DMS 273 (cell line): ENCODE data around the gene NECAB3.

Experiments used
- DNase-seq: peaks from one replicate; lab custom pipeline; 2025; ENCODE audit not compliant: unreplicated experiment; lab: John Stamatoyannopoulos, UW

NECAB3 gene

DNA sequence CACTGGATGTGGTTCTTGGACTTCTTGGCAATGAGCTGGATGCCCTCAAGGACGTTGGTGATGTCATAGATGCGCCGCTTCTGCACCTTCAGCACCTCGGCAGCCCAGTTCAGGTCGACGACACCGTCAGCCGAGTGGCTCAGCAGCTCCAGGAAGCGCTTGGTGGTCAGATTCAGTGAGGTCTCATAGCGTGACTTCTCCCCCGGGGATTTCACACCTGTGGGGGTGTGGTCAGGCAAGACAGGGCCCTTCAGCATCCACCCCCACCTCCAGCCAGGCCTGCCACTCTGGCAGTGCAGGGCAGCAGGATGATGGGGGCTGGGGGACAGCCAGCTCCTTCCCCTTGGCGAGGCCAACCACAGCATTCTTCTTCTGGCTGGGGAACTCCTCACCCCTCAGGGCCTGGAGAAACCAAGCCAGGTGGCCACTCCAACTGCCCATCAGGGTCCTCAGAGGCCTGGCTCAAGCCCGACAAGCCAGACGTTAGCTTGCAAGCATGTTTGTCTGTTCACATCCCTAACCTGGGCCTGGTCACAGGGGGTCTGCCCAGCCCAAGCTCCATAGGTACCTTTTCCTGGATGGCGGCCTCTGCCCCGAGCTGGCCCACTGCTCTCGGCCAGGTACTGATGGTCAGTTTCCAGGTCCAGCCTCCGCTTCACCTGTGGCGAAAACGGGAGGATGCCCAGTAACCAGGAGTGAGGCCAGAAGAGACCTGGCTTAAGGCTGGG lies 5.7 kb upstream of the NECAB3 start:
- DNase-seq = no peak

- no peak for DNase-seq
Measured at GRCh38 chr20:33677991-33678702, 3.9 kb upstream of the NECAB3 start.

- no peak for DNase-seq
Measured at GRCh38 chr20:33676652-33677645, 2.7 kb upstream of the NECAB3 start.

DNA sequence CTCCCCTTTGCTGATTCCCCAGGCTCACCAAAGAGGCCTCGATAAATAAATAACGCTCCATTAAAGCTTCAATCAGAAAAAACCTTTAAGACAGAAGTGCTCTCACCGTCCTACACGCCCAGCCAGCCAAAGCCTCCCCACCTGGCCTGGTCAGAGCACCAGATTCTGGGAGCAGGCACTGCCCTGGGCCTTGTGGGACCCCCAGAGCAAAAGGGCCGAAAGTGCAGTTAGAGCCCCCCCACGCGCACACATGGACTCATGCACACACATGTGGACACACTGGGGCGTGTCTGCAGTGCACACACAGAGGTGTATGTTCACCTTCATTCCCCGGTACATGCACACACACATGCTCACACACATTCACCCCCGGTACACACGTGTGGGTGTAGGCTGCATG lies 1.9 kb upstream of the NECAB3 start:
- no peak for DNase-seq

- peak; percentile 75 for DNase-seq
Measured at GRCh38 chr20:33675136-33675959, 1.1 kb upstream of the NECAB3 start.

- DNase-seq = no peak
Measured at GRCh38 chr20:33673410-33674293, 576 bp downstream of the NECAB3 start.

- no peak for DNase-seq
Measured at GRCh38 chr20:33673114-33673409, 1.2 kb downstream of the NECAB3 start.

GRCh38 chr20:33672426-33673113 lies 1.7 kb downstream of the NECAB3 start:
- peak; percentile 85 for DNase-seq

DNA sequence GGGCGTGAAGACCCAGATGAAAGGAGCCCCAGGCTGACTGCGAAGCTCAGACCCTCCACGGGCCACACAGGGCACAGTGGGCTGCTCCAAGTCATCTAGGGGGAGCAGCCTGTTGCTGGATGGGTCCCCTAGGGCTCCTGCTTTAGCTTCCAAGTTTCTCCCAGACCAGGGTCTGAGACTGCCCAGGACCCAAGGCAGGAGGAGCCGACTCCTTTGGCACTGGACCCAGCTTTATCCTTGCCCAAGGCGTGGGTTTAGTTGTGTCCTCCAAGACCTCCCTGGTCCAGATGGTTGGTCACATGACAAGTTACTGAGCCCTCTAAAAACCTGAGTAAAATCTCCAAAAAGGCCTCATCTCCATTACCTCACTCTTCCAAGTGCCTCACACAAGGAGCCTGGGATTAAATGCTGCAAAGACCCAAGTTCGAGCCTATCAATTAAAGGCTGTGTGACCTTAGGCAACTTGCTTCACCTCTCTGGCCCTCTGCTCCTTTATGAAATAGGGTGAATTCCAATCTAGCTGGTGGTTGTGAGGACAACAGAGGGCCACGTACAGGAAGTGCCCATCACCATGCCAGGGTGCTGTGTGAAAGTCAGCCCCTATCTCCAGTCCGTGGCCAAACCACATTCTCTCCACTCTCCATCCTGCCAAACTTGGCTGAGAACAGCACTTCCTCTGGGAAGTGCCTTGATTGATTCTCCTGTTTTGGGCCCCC lies 2.5 kb downstream of the NECAB3 start:
- DNase-seq = no peak

- DNase-seq = no peak
Measured at GRCh38 chr20:33670715-33671499, 3.3 kb downstream of the NECAB3 start.

DNA sequence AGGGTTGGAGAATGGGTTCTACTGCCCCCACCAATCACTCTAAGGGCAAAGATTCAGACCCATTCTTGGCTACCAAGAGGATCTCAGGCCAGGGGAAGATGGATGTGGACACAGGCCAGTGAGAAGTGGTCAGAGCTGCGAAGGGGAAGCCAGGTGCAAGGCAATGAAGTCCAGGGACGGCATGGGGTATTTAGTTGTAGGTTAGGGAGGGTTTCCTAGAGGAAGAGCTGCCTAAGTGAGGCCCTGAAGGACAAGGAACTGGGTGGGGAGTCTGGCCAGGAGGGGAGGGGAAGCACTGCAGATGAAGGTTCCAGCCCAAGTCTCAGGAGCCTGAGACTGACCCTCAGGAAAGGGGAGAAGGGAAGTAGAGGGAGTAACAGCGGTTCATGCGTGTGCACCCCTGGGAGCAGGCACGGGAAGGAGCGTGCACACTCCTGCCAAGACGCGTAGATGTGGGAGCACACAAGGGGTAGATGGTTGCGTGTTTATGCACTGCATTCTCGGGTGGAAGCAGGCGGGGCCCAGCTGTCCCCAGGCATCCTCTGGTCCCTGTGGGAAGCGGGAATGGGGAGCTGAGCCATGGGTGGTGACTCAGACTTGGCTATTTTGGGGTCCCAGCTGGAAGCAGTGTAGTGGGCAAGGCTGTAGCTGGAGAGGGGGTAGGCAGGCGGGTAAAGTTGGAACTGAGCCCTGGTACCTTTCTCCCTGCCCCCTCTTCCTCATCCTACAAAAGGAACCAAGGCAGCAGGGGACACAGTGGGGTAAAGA lies 4.2 kb downstream of the NECAB3 start:
- no peak for DNase-seq

- DNase-seq = no peak
Measured at GRCh38 chr20:33669224-33669623, 5.0 kb downstream of the NECAB3 start.

DNA sequence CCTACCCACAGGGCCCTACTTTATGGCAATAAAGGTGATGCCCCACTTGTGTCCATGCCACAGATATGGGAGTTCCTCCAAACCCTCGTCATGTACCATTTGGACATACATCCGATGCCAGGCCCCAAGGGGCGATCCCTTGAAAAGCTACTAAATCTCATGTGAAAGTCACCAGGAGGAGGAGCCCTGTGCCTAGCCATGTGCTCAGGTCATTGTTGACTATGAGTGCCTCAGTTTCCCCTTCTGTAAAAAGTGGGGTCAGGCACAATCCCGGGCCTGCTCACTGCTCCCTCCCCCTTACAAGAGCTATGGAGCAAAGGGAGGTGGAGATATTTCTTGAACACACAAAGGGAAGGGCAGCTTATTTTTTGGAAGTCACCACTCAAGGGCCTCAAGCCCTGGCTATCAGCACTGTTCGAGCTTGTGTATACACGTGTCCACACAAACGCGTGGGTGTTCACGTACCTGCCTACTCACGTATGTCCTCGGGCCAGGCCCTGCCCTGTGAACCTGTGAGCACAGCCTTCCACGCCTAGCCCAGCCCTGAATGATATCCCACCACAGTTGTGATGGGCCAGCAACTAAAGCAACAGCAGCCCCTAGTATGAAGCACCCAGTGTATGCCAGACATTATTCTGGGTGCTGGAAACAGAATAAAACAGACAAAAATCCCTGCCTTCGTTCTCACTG lies 5.6 kb downstream of the NECAB3 start:
- DNase-seq = no peak

DNA sequence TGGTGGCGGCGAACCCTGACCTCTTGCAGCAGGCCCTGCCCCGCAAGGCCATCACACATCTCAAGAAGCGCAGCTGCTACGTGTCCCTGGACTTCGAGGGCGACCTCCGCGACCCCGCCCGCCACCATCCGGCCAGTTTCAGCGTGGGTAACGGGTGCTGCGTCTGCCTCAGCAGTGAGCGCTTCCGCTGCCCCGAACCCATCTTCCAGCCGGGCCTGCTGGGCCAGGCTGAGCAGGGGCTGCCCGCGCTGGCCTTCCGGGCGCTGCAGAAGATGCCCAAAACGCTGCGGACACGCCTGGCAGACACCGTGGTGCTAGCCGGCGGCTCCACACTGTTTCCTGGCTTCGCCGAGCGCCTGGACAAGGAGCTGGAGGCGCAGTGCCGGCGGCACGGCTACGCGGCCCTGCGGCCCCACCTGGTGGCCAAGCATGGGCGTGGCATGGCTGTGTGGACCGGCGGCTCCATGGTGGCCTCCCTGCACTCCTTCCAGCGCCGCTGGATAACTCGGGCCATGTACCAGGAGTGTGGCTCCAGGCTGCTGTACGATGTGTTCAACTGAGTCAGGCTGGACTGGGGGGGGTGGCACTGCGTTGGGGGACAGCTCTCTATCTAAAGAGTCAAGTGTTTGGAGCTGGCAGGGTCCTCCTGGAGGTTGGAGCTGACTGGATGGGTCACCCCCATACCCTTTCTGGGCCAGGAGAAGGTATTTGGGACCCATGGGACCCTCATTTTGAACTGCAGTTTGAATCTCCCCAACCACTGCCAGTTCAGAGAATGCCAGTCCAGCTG lies 6.4 kb downstream of the NECAB3 start:
- DNase-seq = peak; percentile 44

DNA sequence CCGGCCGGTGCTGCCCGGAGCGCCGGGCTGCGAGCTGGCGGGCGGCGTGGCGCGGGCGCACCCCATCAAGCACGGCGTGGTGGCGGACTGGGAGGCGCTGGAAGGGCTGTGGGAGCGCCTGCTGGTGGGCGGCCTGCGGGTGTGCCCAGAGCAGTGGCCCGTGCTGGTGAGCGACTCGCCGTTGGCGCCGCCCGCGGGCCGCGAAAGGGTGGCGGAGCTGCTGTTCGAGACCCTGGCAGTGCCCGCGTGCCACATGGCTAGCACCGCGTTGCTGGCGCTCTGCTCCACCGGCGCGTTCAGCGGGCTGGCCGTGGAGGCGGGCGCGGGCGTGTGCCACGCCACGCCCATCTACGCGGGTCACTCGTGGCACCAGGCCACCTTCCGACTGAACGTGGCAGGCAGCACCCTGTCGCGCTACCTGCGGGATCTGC lies 7.0 kb downstream of the NECAB3 start:
- DNase-seq = no peak
